Endothelial cell of umbilical vein (primary cell): Measurements from ENCODE around the gene SAFB. TPM values are rescaled to one million over a fixed set of nuclear protein-coding genes. Genes with fewer than 3 reads are reported as not detected.

ENCODE experiments used
- BruUV-seq: library from RNA; stranded (reverse); fragments of 400-500 nt; replicated peaks from 2 replicates; lab custom pipeline; 2021; lab: Mats Ljungman, UMichigan
- CTCF ChIA-PET: fragments of 300-600, 350-600 bp; sonication (Branson Sonifier 250); formaldehyde crosslinking; loops from one replicate; lab custom pipeline; 2021; ENCODE audit warnings: antibody characterized with exemption, inconsistent platforms; lab: Charles Lee
- POLR2A ChIA-PET: fragments of 300-600, 350-600 bp; sonication (Branson Sonifier 250); formaldehyde crosslinking; loops from one replicate; lab custom pipeline; 2021; ENCODE audit warnings: antibody characterized with exemption, inconsistent platforms; lab: Charles Lee
- DNase-seq: peaks from one replicate; pipeline ENCODE4 v3.0.0-alpha.2; 2011; ENCODE audit warnings: low read depth, low spot score
- FAIRE-seq: peaks from 2 replicates; lab custom pipeline; 2011; peaks lifted over from hg19 to GRCh38; lab: Jason Lieb, UNC
- H2AFZ ChIP-seq: 2 replicates; pipeline ENCODE4 v1.6.0; 2012; ENCODE audit warnings: low read depth, low read length, control low read depth, inconsistent platforms
- H3K27ac ChIP-seq: 2 replicates; pipeline ENCODE4 v1.5.1; 2011; ENCODE audit warnings: low read depth, mild to moderate bottlenecking, control low read depth, low read length, moderate library complexity; ENCODE audit not compliant: insufficient read depth
- H3K27me3 ChIP-seq, 2 experiments: 2 replicates each; pipeline versions ENCODE4 v1.6.0 to v1.6.1; 2011; ENCODE audit warnings: low read length in 2 of 2, mixed read lengths in 1 of 2; ENCODE audit not compliant: control insufficient read depth in 2 of 2, insufficient read depth in 2 of 2
- H3K36me3 ChIP-seq, 2 experiments: 2 replicates in 1 of 2; 3 replicates in 1 of 2; pipeline ENCODE4 v1.5.1; 2011; ENCODE audit warnings: low read length in 2 of 2, mild to moderate bottlenecking in 1 of 2, moderate library complexity in 1 of 2; ENCODE audit not compliant: control insufficient read depth in 2 of 2, insufficient read depth in 2 of 2; ENCODE audit errors: extremely low read depth in 1 of 2
- H3K4me1 ChIP-seq: 3 replicates; pipeline ENCODE4 v1.5.1; 2011; ENCODE audit warnings: mild to moderate bottlenecking, low read length; ENCODE audit not compliant: control insufficient read depth, insufficient read depth; ENCODE audit errors: extremely low read depth
- H3K4me2 ChIP-seq: 2 replicates; pipeline ENCODE4 v1.6.1; 2011; ENCODE audit warnings: low read length, control low read depth, mixed read lengths; ENCODE audit not compliant: insufficient read depth
- H3K4me3 ChIP-seq, 3 experiments: fragments of 200-600 bp in 1 of 3; sonication (generic), shearing (Covaris generic) in 1 of 3; replicated peaks in 1 of 3; 2 replicates each; pipeline ENCODE4 v1.5.1; 2011 to 2016; ENCODE audit warnings: control low read depth in 3 of 3, low read length in 3 of 3, mild to moderate bottlenecking in 2 of 3, inconsistent platforms in 1 of 3, low read depth in 1 of 3, moderate library complexity in 1 of 3; ENCODE audit not compliant: insufficient read depth in 1 of 3
- H3K79me2 ChIP-seq: 2 replicates; pipeline ENCODE4 v1.6.0; 2012; ENCODE audit warnings: low read length, inconsistent platforms; ENCODE audit not compliant: control insufficient read depth, insufficient read depth
- H3K9ac ChIP-seq: replicated peaks from 2 replicates; pipeline ENCODE3; 2011; ENCODE audit warnings: low read length, control low read depth; ENCODE audit not compliant: insufficient read depth; ENCODE audit errors: extremely low read depth
- H3K9me1 ChIP-seq: replicated peaks from 3 replicates; pipeline ENCODE4 v1.6.0; 2011; ENCODE audit warnings: mild to moderate bottlenecking, low read length; ENCODE audit not compliant: control insufficient read depth, insufficient read depth; ENCODE audit errors: extremely low read depth
- H3K9me3 ChIP-seq: replicated peaks from 2 replicates; pipeline ENCODE4 v1.5.1; 2012; ENCODE audit warnings: low read length, inconsistent platforms; ENCODE audit not compliant: control insufficient read depth, insufficient read depth
- H4K20me1 ChIP-seq: replicated peaks from 2 replicates; pipeline ENCODE3; 2011; ENCODE audit warnings: mild to moderate bottlenecking, low read length; ENCODE audit not compliant: control insufficient read depth, insufficient read depth; ENCODE audit errors: extremely low read depth
- CTCF ChIP-seq, 2 donors: IDR thresholded peaks; 1 replicate in 1 of 2; 2 replicates in 1 of 2; pipeline ENCODE4 v1.5.1; 2011; ENCODE audit warnings: low read length in 2 of 2, mild to moderate bottlenecking in 2 of 2, moderate library complexity in 2 of 2, control low read depth in 1 of 2, inconsistent platforms in 1 of 2, low read depth in 1 of 2; ENCODE audit not compliant: insufficient read depth in 1 of 2; ENCODE audit errors: extremely low read depth in 1 of 2
- FOS ChIP-seq: IDR thresholded peaks from 2 replicates; pipeline ENCODE4 v1.6.1; 2011; ENCODE audit warnings: mild to moderate bottlenecking, low read length, moderate library complexity, borderline replicate concordance; ENCODE audit not compliant: insufficient read depth
- POLR2AphosphoS5 ChIP-seq: IDR thresholded peaks from 2 replicates; pipeline ENCODE4 v1.6.1; 2012; ENCODE audit warnings: low read depth, mild to moderate bottlenecking, control low read depth, low read length, moderate library complexity; ENCODE audit not compliant: insufficient read depth
- dilution Hi-C: fragments of 300-500 bp; cut with MboI; formaldehyde crosslinking; loops from one replicate; pipeline ENCODE4 v1.15.0; 2019; ENCODE audit warnings: low sequenced_read_pairs; ENCODE audit not compliant: extremely low pct_ligation_motif_present
- intact Hi-C: fragments of 100-400 bp; cut with micrococcal nuclease; formaldehyde crosslinking; loops from one replicate; pipeline ENCODE4 v1.10.0; 2022
- polyA plus RNA-seq, 4 experiments: library from polyadenylated mRNA; depleted of rRNA in 3 of 4; stranded (reverse) in 3 of 4; unstranded in 1 of 4; fragments of >200 nt; gene quantifications; 2 replicates each; pipeline versions ENCODE4 v1.2.1 to v1.2.3, GENCODE V29; 2011 to 2012; ENCODE audit warnings: missing spikeins in 1 of 4
- total RNA-seq: library from RNA; stranded (reverse); gene quantifications from 2 replicates; pipeline ENCODE4 v1.2.3, GENCODE V29; 2021

SAFB gene
- total and polyA plus RNA-seq, 2 donors (not counting 3 experiments of a cell fraction or from before 2014, with no cell fraction given), result 44.7 to 109 TPM

DNA sequence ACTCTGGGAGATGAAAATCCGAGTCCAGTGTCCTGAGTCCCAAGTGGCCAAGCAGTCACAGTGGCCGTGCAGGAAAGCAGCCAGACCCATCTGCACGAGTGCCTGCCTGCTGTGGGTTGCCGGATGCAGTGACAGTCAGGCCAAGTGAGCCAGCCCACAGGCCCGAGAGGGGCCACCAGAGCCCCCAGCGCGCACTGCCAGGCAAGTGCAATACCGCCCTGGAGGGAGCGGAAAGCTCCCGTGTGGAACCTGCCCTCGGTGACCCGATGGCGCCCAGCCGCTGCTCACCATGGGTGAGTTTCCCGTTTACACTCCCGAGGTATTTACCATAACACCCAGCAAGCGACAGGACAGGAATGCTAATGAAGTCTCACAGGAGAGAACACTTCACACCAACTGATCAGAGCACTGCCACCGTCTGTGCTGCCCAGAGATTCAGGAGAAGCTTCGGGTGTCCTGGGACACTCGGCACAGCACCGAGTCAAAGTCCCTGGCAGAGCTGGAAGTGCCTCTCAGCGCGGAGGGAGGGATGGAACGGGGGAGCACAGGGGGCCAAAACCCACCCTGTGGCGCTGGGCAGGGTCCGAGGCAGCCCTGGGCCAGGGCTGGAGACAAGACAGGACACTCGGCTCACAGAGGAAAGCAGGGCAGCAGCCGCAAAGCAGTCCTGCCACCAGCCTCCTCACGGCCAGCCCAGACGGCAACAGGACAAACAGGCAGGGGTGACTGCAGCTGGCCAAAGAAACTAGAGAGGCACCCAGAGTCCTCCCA lies 33.8 kb upstream of the SAFB start:
- TF ChIP-seq CTCF (IDR thresholded peaks at IDR 0.05; ENCODE audit: extremely low read depth in 1 of 2, insufficient read depth in 1 of 2, low read depth in 1 of 2, low read length in 2 of 2), result no peak
- no peak for TF ChIP-seq POLR2AphosphoS5
- no peak for TF ChIP-seq FOS
- dilution Hi-C loops, result no loop called here
- Histone ChIP-seq H3K9me3 (no peaks in the 10 kb centered on the region), H3K4me3 (no peak overlapping the region), H3K4me1 (no peaks in the 10 kb centered on the region), H2AFZ (no peak overlapping the region), H3K27me3 (no peaks in the 10 kb centered on the region), H3K27ac (no peak overlapping the region), H3K9me1 (no peaks in the 10 kb centered on the region), H3K36me3 (peaks cover 21 to 53% of the 10 kb centered on the region in 2 experiments), H4K20me1 (no peaks in the 10 kb centered on the region), H3K9ac (no peak overlapping the region), H3K4me2 (no peak overlapping the region), H3K79me2 (no peaks in the 10 kb centered on the region)
- intact Hi-C loops, result no loop called here
- CTCF ChIA-PET, result no interaction called here
- FAIRE-seq (no peak), DNase-seq (no peak)
- POLR2A ChIA-PET, result no interaction called here
- BruUV-seq, result no TSS peak
